Measurements from ENCODE around the gene NCBP1.

DNA sequence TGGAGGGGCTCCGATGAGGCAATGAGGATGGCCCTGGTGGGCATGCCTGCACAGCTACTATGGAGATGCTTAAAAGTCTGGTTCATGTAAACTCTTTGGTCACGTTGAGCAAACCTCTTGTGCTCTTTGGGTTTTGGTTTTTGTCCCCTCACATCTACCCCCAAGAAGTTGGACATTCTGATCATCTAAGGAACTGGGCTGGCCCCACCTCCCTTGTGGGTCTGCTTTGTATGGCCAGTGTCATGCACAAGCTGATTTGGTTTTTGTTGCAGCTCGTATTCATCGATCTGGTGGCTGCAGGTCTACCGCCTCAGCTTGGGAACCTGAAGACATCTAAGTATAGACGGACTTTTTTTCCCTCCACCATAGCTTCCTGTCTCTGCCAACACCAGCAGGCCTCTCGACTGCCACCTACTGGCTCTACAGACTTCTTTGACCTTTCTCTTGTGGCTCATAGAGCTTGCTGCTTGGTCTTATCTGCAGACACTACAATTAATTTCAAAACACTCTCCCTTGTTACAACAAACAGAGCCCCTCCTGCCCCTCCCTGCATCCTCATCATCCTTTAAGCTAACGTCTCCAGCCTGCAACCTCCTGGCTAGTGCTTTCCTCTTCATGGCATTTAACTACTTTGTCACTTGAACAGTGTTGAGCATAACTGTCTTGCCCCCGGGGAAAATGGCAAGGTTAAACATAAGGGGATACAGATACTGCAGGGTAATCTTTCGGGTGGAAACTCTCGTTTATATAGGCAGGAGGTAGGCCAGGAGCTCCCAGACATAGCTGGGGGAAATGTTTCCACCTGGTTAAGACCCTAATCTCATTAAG is 34.9 kb upstream of the NCBP1 start:
- TF ChIP-seq, protein P1, sequence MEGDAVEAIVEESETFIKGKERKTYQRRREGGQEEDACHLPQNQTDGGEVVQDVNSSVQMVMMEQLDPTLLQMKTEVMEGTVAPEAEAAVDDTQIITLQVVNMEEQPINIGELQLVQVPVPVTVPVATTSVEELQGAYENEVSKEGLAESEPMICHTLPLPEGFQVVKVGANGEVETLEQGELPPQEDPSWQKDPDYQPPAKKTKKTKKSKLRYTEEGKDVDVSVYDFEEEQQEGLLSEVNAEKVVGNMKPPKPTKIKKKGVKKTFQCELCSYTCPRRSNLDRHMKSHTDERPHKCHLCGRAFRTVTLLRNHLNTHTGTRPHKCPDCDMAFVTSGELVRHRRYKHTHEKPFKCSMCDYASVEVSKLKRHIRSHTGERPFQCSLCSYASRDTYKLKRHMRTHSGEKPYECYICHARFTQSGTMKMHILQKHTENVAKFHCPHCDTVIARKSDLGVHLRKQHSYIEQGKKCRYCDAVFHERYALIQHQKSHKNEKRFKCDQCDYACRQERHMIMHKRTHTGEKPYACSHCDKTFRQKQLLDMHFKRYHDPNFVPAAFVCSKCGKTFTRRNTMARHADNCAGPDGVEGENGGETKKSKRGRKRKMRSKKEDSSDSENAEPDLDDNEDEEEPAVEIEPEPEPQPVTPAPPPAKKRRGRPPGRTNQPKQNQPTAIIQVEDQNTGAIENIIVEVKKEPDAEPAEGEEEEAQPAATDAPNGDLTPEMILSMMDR (IDR thresholded peaks at IDR 0.05), result peak; percentile 81 to 89 (median 86)
- TF ChIP-seq POLR2A (IDR thresholded peaks at IDR 0.05), result no peak
